ENCODE data around the gene ZNF511. TPM values are rescaled to one million over a fixed set of nuclear protein-coding genes. Genes with fewer than 3 reads are reported as not detected.

ZNF511 gene
- total RNA-seq, 1 donor from 2014 or later = 20.1 TPM

DNA sequence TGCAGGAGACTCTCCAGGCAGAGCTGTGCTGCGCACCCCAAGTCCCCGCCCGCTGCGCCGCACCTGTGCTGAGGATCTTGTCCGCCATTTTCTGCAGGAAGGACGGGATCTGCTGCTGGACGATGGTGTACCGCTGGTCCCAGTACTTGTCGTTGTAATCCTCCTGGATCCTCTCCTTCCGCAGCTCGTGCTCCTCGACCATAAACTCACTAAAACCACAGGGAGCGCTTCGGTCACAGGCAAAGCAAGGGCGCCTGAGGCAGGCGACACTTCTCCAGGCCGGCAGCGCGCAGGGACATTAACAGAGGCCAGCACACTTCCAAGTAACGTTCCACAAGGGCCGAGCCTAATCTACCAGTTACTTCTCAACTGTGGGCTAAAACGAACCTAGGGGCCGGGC is 19.0 kb upstream of the ZNF511 start:
- DNase-seq (ENCODE audit: extremely low read depth, low read depth, low spot score) = no peak

DNA sequence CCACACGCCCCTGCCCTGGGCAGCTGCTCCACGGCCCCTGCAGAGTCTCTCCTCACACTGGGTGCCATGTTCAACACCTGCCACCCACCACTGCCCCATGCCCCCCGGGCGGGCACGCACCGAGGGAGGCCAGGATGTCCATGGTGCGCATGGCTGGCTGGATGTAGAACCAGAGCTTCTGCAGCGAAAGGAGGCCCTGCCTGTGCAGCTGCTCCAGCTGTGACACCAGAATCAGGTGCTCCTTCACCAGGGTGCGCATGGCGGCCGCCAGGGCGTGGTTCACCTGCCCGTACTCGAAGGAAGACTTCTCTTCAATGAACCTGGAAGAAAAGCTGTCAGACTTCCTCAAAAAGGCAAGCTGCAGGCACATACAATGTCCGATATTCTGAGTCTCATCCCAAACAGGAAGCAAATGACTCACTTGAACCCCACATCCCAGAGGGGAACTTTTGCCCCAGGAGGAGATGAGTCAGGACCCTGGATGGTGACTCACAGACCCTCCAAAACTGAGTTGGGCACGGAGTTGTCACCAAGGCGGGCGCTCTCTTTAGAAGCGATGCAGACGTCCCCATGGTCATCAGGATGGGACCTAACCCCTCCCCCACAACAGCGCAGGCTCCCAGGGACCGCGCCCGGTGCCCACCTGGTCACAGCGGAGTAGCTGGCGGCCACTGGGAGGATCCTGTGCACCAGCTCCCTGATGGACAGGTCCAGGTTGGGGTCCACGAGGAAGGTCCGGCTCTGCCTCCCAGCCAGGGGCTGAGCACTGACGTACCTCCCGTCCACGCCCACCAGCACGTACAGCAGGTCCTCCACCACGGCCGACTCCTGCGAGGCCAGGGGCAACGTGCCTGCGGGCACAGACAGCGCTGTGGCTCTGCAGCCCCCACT is 15.6 kb upstream of the ZNF511 start:
- no peak for DNase-seq (ENCODE audit: extremely low read depth, low read depth, low spot score)

DNA sequence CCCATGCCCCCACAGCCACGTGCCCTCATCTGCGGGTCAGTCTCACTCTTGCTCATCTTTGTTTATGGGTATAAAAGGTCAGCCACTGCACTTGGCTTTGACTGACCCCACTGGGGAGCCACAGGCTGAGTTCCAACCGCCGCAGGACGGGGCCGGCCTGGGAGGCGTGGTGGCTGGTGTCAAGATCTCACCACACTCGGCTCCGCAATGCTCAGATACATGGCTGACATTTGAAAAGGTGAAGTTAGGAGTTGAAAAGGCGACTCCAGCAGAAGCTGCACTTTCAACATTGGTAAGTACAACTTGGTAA is 14.9 kb upstream of the ZNF511 start:
- no peak for DNase-seq (ENCODE audit: extremely low read depth, low read depth, low spot score)

DNA sequence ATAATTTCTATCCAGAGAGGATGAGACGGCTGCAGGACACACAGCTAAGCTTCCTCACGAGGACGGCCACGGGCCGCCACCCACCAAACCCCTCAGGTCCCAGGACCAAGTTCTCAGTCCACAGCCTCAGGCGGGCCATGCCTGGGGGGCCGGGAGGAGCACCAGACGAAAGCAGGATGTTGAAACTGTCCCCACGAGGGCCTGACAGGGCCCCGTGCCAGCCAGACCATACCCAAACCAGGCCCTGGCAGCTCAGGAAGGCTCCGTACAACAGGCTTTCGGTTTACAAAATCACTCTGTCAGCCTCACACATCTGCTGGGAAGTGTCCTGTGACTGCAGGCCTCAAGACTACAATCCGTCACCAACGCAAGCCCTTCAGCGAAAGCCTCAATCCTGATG is 14.5 kb upstream of the ZNF511 start:
- no peak for DNase-seq (ENCODE audit: extremely low read depth, low read depth, low spot score)

DNA sequence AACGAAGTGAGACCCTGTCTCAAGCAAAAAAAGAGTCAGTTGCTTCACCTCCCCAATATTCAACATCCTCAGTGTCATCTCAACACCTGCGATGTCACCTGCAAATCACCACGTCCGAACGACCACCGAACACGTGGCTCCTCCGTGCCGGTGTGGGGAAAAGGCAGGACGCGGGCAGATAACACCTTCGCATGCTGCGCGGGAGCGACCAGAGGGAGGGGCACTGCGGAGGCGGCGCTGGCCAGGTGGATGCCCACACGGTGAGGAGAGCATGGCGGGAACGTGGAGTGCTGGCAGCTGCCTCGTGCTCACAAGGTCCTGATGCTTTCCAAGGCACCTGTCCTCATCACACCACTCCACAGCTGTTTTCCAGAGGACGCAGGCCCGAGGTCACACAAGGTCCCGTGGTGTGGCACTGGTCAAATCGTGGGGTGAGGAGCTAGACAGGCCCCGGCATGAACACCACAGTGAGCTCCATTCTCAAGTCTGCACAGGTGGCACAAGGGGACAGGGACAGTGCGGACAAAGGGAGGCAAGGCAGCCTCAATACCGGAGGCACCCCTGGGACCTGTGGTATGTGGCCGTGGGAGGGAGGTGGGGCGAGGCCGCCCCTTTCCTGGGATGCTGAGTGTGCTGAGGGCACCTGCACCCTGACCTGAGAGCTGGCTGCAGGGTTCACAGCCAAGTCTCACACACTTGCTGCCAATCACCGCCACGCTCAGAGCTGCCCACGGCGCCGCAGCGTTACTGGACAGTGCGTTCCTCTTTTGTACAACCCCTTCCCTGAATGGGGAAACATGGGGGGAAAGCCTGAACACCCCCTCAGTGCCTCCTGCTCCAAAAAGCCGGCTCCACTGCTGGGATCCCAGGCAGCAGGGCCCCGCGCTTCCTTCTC is 13.0 kb upstream of the ZNF511 start:
- DNase-seq (ENCODE audit: extremely low read depth, low read depth, low spot score) = no peak

DNA sequence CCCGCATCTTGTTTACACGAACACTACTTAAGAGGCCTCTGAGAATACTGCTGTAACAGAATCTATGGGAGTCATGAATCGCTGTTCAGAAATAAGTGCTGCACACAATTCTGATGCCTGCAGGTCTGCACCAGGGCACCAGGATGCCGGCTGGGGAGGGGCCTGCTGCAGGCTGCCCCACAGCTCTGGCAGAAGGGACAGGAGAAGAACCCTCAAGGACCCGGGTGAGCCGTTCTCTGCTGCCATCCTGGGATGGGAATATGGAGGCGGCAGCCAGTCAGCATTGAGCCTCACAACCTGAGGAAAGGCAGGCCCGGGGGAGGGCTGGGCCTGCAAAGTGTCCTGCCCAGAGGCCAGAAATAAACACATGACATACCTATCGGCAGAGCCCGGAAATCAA is 11.2 kb upstream of the ZNF511 start:
- no peak for DNase-seq (ENCODE audit: extremely low read depth, low read depth, low spot score)

DNA sequence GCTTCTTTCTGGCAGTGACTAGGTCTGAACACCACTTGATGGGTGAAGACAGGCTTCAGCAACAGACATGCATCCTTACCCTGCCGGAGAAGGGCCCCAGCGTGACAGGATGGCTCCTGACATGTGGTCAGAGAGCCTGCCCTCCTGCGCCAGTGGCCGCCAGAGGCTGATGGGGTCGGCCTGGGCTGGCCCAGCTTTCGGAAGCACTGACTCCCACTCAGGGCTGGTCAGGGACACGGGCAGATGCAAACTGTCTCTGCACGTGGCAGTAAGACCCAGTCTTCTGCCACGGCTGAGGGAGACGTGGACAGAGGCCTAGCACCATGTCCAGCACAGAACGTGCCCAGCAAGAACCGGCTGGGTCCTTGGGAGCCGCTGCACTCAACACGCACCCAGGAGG is 10.2 kb upstream of the ZNF511 start:
- no peak for DNase-seq (ENCODE audit: extremely low read depth, low read depth, low spot score)

DNA sequence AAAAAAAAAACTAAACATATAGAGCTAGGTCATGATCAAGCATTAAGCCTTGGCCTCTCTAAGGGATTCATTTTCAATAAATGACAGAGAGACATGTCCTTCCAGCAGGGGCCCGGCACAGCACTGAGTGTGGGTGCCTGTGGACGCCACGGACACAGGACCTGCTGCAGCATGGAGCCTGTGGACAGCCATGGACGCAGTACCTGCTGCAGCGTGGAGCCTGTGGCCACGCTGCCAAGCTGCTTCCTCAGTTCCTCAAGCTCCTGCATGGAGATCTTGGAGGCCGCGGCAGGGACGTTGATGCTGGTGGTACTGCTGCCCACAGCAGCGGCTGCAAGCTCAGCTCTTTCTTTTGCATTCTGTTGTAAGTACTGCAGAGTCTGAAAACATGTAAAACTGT is 9.5 kb upstream of the ZNF511 start:
- no peak for DNase-seq (ENCODE audit: extremely low read depth, low read depth, low spot score)

DNA sequence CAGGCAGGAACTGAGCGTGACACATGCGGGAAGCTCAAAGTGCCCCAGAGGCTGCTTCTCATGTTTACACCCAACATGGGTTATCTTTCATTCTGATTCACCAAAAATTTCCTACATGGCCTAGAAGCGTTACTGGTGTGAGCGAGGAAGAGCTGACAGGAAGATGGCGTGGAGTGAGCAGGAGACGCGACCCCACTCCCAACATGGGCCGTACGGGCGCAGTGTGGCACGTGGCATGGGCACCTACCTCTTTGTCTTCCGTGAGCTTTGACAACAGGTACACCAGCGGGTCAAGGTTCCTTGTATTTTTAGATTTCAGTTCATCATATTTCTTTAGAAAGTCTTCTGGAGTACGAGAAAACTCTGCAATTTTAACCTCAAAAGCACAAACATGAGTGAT is 9.0 kb upstream of the ZNF511 start:
- no peak for DNase-seq (ENCODE audit: extremely low read depth, low read depth, low spot score)

DNA sequence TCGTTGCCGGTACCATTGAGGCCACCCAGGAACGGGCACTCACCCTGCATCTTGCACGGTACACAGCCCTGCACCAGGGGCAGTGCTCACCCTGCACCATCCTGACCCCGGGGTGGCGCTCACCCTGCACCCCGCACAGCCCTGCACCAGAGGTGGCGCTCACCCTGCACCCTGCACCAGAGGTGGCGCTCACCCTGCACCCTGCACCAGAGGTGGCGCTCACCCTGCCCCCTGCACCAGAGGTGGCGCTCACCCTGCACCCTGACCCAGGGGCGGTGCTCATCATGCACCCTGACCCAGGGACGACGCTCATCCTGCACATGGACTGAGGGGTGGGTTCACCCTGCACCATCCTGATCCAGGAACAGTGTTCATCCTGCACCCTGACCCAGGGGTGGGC is 6.5 kb upstream of the ZNF511 start:
- no peak for DNase-seq (ENCODE audit: extremely low read depth, low read depth, low spot score)

DNA sequence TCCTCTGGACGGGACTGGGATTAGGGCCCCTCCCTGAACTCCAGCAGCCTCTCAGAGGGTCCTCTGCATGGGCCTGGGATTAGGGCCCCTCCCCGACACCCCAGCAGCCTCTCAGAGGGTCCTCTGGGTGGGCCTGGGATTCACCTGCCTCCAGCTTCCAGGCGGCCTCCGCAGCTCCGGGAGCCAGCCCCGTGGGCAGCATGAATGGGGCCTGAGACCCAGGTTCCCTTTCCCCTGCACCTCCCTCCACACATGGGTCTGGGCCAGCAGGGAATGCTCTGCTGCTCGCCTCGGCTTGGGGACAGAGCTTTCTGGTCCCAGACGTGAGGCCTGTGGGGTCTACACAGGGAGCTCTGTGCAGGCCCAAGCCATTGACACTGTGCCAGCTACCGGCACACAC is 5.5 kb upstream of the ZNF511 start:
- DNase-seq (ENCODE audit: extremely low read depth, low read depth, low spot score) = no peak

DNA sequence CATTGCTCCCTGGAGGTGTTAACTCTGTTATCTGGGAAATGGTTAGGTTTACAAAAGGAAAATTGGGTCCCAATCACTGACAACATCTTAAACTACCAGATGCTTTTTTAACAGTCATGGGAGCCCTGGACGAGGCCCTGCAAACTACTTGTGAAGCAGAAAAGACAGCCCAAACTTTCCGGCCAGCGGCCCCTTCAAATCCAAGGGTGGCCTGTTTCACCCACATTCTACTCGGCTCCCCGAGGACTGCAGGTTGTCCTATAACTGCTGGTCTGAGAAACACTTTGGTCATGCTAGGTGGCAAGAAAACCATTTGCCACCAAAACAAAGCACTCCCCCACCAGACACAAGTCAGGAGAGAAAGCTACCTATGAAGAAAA is 2.6 kb upstream of the ZNF511 start:
- DNase-seq (ENCODE audit: extremely low read depth, low read depth, low spot score) = no peak

DNA sequence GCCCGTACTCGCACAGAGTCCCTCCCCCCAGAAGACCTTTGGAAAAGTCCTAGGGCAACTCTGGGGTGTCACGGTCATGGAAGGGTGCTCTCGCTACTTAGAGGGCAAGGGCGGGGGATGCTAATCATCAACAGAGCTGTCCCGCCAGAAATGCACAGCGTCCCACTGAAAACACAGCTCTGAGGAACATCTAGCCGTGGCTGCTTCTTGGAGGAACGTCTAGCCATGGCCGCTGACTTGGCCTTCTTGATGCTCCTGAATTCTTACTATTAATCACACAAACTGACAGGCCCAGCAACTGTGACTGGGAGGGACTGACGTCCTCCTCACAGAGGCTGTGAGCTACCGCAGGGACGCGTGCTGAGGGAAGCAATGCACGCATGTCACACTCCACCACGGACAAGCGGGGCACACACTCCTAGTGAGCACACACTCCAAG is 1.8 kb upstream of the ZNF511 start:
- no peak for DNase-seq (ENCODE audit: extremely low read depth, low read depth, low spot score)

DNA sequence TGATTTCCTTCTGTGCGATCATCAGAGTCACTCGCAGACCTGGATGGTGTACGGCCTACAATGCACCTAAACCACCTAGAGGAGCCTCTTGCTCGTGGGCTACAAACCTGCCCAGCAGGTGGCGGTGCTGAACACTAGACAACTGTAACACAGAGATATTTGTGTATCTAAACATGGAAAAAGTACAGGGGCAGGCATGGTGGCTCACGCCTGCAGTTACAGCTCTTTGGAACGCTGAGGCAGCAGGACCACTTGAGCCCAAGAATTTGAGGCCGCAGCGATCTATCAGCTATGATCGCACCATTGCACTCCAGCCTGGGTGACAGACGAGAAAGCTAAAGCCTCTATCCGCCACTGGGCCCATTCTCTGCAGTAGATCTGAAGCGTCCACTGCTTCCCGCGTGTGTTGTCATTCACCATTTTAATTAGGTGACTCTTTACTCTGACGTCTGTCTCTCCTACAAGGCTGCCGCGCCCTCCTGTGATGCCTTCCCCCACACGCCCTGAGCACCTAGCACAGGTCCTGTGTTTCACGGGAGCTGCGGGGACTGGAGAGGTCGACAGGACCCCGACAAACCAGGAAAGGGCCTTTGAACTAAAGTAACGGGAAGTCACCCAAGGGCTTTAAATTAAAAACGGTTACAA is 816 bp upstream of the ZNF511 start:
- DNase-seq (ENCODE audit: extremely low read depth, low read depth, low spot score) = no peak

DNA sequence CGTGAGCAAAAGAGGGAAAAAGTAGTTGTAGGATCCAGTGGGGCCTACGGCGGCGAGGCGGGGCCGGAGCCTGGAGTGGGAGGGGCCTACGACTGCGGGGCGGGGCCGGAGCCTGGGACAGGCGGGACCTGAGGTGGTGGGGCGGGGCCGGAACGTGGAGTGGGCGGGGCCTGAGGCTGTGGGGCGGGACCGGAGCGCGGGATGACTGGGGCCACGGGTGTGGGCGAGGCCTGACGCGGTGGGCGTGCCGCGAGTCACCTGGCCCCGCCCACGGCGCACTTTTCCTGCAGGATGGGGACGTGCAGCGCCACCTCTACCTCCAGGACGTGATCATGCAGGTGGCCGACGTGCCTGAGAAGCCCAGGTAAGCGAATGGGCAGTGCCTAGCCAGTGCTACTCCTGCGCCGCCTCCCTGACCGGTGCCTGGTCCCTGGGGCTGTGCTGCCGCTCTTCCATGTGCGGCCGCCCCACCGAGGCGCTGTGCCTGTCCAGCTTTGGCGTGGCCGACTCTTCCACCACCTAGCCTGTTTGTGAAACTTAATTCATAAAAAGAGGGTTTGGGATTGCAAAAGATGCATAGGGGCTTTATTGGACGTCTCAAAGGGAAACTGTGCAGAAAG is 496 bp downstream of the ZNF511 start:
- no peak for DNase-seq (ENCODE audit: extremely low read depth, low read depth, low spot score)

DNA sequence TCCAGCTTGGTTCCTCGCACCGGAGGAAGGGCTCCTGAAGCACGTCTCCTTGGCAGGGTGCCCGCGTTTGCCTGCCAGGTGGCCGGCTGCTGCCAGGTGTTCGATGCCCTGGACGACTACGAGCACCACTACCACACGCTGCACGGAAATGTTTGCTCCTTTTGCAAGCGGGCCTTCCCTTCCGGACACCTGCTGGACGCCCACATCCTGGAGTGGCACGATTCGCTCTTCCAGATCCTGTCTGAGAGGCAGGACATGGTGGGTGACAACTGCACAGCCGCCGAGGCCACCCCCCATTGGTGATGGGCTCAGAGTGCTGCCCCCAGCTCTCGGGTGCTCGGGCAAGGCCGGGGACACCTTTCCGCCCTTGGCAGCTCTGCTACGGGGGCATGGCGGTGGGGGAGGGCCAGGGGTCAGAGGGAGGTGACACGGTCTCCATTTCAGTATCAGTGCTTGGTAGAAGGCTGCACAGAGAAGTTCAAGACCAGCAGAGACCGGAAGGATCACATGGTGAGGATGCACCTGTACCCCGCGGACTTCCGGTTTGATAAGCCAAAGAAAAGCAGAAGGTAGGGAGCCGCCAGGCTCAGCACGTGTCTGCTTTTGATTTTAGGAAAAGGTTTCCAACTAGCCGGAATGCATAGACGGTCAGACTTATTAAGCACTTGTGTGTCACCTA is 1.1 kb downstream of the ZNF511 start:
- no peak for DNase-seq (ENCODE audit: extremely low read depth, low read depth, low spot score)

DNA sequence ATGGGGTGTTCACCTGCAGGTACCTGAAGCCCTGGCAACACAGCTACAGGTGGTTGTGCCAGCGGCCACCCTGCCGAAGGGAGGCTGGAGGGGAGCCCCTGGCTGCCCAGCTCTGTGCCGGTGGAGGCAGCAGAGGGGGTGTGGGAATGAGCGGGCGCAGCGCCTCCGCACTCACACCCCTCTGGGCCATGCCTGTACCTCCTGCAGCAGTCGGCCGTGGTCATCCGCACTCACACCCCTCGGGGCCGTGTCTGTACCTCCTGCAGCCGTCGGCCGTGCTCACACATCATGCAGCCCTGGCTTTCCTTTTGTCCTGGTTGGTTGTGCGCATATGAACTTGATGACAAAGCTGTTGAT is 1.7 kb downstream of the ZNF511 start:
- DNase-seq (ENCODE audit: extremely low read depth, low read depth, low spot score) = no peak

DNA sequence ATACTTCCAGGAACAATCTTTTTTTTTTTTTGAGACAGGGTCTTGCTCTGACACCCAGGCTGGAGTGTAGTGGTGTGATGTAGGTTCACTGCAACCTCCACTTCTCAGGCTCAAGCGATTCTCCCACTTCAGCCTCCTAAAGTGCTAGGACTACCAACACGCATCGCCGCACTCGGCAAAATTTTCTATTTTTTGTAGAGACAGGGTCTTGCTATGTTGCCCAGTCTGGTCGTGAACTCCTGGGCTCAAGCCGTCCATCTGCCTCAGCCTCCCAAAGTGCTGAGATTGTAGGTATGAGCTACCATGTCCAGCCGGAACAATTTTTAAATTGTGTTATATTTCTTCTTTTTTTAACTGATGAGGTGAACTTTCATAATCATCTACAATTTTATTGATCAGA is 2.1 kb downstream of the ZNF511 start:
- DNase-seq (ENCODE audit: extremely low read depth, low read depth, low spot score) = no peak

DNA sequence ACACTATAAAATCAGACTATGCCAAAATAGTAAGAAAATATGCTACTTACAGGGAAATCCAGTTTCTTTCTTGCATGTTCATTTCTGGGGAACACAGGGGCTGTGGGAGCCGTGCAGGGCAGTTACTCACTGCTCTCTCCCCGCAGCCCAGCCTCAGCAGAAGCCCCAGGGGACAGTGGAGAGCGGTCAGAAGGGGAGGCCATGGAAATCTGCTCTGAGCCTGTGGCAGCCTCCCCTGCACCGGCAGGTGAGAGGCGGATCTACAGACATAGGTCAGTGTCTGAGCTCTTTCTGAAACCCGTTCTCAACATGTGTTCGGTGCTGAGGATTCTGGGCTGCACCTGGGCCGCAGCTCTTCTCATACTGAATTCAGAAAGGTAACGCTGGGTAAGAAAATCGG is 2.9 kb downstream of the ZNF511 start:
- no peak for DNase-seq (ENCODE audit: extremely low read depth, low read depth, low spot score)

DNA sequence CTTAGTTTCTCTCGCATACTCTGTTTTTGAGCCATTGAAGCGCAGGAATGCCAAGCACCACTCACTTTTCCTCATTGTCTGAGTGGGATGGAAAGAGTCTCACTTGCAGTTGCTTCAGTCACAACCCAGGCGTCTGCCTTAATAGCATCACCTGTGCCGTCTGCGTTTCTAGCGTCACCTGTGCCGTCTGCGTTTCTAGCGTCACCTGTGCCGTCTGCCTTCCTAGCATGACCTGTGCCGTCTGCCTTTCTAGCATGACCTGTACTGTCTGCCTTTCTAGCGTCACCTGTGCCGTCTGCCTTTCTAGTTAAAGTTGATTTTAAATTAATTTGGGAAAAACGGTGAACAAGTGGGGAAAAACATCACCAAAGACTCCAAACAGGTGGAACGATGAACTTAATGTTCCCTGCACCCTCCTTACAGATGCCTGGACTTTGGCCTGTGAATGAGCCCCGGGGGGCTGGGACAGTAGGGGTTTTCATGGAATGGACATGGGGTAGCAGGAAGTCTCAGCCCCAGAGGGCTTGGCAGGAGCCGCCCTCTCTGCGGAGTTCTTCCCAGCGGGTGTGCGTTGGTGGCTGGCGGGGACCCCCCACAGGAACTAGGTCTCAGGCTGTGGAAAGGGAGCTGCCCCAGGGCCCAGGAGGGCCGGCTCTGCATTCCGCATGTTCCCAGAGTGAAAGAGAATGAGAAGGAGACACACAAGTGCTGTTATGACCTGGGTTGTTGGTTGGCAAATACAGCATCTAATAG is 3.5 kb downstream of the ZNF511 start:
- no peak for DNase-seq (ENCODE audit: extremely low read depth, low read depth, low spot score)

All from glomerular endothelial cell (primary cell).